Stimulated activated CD4-positive, alpha-beta T cell treated with anti-CD3 and anti-CD28 coated beads, Interleukin-2, amount 100 ng/mL, for 4 hours (primary cell): ENCODE data around the gene EPG5.

Experiments
- DNase-seq: peaks from one replicate; pipeline ENCODE4 v3.0.0-alpha.2; 2020; ENCODE audit warnings: low read depth

Gene EPG5

DNA sequence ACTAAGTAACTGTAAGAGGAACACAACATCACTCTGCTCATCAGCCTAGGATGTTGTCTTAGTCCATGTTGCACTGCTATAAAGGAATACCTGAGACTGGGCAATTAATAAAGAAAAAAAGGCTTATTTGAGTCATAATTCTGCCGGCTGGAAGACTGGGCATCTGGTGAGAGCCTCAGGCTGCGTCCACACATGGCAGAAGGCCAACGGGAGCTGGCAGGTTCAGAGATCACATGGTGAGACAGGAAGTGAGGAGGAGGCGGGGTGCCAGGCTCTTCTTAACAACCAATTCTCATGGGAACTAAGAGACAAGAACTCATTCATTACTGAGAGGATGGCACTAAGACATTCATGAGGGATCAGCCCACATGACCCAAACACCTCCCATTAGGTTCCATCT lies 46.8 kb downstream of the EPG5 start:
- no peak for DNase-seq

DNA sequence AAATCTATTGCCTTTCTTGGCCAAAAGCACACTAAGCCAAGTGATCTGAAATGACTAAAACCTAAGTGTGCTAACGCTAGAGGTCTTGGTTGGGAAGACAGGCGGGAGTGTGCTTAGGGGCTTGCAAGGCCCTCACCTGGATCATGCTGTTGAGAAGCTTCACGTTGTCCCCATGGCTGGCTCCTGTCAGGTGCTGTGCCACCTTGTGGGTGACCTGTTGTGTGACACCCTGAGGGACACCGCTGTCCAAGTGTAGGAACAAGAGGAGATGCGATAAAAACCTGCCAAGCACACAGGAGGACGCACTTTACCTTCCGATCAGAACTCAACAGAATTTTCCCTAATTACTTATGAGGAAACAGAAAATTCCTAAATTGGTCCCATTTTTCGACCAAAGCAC lies 50.8 kb downstream of the EPG5 start:
- no peak for DNase-seq

DNA sequence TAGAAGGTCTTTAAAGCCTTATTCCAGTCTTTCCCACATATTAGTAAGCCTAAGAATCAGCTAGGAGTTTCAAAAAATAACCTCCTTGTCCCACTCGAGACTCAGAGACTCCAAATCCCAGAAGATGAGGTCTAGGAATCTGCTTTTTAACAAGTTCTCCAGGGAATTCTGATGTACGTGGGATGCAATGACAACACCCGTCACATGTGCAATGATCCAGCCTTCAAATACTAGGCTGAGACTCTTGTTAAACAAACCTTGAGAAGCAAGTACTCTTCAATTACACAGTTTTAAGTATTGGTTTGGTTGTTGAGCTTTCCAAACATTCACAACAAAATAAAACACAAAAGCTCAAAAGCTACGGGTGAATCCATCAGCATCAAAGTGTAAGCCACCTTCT lies 53.9 kb downstream of the EPG5 start:
- no peak for DNase-seq

DNA sequence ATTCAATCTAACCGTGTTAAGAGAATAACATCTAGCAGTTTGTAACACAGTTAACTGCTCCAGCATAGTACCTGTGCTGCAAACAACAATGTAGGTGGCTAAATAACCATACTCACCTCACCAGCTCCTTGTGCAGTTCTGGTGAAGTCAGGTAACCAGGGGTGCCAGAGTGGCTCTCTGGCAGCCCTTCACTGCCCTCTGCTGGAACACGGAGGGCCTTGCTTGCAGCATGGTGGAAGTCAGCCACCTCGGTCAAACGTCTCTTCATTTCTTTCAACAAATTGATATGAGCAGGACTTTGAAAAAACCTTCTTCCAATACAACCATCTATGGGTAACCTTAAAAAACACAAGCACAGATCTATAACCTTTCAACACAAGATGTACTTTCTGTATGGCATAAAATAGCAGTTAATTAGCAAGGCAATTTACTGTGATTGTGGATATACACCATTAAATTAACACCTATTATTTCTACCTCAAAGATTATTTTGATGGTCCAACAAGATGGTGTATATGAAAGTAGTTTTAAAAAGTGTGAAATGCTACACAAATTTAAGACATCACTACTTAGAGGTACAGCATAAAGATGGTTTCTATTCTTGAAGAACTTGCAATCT lies 56.6 kb downstream of the EPG5 start:
- peak; percentile 45 for DNase-seq

DNA sequence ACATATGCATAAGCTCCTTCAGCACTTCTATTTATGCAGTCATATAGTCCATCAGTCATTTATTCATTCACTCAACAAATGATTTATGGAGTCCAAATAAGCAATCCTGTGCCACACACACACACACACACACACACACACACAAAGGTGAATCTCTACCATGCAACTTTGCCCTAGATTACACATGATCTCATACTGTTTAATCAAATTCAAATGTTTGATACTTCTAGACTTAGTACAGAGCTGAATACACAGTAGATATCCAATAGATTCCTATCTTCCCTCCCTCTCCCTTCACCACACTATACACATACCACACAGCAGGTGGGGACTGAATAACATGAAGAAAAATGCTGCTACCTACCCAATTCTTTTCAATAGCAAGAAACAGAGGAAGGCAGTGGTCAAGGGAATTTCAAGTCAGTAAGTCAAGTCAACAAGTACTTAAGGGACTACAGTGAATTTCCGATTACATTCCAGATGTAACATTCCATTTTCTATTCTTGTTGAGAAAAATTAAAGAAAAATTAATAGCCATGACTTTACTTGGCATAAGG lies 65.4 kb downstream of the EPG5 start:
- no peak for DNase-seq

DNA sequence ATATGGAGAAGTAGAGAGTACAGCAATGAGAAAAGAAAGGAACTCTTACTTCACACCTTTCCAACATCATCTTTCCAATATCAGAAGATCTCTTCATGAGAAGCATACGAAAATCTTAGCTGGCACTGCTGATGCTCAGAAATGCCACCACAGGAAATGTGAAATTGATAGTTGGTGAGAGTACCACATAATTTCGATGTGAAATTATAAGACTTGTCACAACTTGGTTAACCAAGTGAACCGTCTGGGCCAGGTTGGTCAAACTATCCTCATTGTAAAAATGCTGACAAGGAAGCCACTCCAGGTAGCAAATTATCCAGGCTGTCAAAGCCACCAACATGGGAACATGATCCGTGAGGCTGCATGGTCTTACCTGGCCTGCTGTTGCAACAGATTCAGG lies 66.5 kb downstream of the EPG5 start:
- DNase-seq: no peak

DNA sequence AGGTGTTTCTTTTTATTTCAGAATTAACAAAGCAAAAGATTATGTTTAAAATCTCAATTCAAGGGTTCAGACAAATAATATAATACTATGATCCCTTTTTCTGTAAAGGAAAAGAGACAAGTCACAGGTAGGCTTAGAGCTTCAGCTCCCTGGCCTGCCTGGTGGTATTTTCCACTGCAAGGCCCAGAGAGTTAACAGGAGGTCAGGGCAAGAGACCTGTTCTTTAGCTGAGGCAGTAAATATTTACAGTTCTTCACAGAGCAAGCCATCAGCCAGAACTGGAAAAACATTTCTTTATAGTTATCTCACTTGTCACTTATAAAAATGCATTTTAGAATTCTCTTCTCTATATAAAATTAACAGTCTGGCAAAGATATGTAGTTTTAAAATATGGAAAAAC lies 70.1 kb downstream of the EPG5 start:
- DNase-seq: no peak

DNA sequence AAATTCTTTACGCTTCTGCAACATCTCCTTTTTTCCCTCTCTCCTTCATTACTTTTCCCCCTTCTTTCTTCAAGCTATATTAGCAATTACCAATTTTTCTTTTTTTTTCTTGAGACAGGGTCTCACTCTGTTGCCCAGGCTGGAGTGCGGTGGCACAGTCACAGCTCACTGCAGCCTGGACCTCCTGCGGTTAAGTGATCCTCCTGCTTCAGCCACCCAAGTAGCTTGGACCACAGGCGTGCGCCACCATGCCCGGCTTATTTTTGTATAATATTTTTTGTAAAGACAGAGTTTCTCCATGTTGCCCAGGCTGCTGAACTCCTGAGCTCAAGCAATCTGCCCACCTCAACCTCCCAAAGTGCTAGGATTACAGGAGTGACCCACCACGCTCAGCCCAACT lies 70.7 kb downstream of the EPG5 start:
- no peak for DNase-seq

DNA sequence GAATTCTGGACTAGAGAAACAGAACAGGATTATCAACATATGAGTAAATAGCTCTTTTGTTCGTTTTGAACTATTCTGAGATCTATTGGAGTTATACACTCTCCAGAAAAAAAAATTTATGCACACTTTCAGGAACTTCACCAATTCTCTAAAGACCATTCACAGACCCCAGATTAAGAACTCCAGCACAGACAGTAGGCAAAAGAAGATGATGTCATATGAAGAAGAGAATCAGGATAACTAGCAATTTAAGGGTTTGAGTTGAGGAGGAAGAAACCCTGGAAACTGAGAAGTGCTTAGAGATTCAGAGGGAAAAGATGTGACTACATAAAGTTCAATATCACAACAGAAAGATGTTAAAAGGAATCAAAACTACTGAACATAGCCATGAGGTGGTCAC lies 71.8 kb downstream of the EPG5 start:
- no peak for DNase-seq

DNA sequence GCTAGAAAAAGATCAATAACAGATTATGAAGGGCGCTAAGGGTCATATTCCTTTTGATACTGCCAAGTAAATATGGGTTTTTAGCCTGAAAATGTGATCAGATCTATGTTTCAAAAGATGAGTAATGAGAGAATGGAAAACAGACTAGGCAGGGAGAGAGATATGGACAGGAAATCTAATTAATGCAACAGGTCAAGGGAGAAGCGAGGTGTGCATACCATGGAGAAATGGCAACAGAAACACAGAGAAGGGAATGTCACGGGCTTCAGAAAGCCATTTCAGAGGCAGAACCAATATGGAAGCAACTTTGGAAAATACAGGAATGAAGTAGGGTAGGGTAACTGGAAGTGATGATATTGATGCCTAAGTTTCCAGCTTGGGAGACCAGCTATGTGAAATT lies 72.3 kb downstream of the EPG5 start:
- no peak for DNase-seq

DNA sequence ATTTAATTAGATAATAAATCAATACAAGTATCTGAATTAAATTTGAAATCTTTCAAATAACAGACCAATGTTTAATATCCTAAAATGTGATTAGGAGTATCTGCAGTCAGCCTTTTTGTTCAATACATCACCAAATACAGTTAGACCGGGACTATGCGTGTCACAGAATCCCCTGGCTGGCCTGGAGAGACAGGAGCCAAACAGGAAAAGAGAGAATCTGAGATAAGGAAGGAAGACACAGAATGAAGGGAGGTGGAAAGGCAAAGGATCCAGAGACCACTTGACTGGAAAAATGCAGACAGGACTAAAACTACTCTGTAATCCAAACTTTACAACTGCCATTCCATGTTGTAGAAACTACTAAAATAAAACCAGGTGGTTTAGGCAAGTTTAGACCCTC lies 75.3 kb downstream of the EPG5 start:
- DNase-seq: no peak

DNA sequence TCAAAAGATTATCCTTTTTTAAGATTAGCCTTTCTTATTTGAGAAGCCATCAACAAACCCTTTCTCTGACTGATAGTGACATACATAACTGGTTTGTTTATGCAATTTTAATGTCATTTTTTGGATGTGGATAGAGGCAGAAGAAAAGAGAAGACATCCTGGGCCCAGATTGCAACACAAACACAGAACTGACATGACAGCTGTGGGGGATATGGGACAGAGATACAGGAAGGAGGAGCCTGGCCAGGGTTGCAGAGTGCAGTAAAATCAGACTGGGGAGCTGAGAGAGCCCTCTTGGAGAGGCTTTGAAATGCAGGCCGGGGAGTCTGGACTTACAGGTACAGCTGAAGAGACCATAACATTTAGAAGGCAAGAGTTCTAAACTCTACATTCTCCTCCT lies 76.5 kb downstream of the EPG5 start:
- no peak for DNase-seq

DNA sequence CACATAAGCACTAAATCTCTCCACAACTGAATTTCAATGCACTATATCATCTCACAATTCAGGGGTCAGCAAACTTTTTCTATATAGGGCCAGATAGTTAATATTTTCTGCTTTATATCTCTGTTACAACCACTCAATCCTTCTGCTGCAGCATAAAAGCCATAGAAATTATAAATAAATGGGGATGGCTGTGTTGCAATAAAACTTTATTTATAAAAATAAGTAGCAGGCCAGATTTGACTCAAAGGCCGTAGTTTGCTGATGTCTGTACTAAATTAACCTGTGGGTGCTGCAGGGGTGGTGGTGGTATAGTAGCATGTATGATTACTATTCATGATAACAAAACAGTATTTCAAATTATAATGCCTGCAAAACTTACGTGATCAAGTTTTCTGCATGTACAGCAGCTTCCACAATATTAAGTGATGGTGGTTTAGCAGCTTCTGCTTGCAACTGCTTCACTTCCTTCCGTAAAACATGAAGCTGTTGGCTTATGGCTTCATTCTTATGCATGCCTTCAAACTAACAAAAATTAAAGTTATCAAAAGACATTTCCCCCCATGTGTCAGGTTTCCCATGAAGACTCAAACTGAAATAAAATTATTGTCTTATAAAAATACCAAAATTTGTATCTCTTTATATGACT lies 77.6 kb downstream of the EPG5 start:
- no peak for DNase-seq

DNA sequence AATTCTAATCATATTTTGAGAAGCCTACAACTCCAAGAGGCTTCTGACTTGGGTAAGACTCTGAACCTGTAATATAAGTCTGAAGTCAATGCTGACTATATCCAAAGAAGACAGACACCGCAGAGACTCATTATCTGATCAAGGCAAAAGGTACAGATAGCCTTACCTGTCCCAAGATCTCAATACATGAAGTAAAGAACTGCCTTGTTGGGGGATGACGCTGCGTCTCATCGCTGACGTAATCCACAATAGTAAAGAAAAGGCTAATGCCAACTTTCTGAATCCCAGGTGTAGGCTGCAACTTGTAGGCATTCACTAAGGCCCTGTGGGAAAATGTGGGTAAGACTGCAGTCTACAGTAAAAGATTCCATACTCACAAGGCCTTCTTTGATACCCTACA lies 79.5 kb downstream of the EPG5 start:
- DNase-seq: no peak

DNA sequence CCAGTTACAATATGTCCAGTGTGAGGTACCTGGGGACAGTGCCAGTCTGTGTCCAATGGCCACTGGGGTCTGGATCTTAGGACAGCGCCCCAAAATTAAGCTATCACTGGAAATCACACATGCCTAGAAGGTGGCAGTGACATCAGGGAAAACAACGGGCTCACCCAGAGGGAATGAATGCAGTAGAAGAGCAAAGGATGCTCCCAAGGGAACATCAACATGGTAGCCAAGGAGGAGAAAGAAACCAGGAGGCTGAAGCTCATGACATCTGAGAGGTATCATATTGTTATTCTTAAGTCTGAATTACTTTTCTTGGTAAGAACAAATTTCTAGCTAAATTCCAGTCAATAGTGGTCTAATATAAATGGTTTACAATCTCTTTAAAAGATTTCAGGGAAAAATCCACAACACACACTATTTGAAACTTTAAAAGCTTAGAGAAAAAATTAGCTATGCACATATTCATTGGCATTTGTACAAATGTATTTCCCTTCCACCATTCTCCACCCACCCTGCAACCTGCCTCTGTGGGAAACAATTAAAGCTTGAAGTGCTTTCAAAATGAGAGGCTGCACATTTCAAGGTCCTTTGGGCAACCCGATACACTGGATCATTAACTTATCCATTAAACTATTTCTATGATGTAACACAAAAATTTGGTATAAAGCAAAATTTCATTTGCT lies 86.1 kb downstream of the EPG5 start:
- no peak for DNase-seq

DNA sequence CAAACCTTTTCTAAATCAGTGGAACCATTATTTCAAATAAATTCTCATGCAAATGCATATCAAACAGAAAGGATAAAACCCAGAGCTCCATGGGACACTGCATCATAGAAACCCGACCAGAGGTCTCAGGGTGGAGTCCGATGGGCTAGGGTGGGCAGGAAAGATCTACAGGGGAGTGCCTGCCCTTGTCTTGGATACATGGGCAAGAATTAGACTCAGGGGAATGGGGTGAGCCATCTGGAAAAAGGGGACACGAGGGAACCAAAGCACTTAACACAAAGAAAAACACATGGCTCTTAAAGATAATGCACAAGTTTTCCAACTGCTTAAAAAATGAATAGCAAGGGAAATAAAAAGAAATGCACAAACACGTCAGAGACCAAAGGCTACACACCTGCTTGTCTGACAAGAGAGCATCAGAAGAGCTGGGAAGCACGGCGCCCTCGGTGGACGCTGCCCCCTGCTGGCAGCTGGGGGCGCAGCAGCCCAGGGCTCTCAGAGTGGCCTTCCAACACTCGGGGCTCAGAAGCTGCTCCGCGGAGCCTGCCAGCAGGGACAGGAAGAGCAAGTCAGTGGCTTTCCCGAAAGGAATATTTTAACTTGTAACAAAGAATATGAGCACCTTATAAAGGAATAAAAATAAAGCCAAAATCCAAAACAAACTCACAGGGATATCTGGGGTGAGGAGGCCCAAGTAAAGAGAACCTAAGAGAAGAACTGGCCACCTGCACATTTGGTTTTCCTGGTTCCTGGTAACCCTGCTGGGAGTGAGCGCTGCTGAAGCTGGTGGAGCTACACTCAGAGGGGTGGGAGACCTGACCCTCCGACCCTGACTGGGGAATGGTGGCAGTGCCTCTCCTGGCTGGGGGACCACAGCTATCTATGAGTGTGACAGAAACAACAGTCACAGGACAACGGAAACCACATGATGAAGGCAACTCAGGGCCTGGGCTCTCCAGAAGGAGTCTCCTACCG lies 87.2 kb downstream of the EPG5 start:
- peak; percentile 54 for DNase-seq

DNA sequence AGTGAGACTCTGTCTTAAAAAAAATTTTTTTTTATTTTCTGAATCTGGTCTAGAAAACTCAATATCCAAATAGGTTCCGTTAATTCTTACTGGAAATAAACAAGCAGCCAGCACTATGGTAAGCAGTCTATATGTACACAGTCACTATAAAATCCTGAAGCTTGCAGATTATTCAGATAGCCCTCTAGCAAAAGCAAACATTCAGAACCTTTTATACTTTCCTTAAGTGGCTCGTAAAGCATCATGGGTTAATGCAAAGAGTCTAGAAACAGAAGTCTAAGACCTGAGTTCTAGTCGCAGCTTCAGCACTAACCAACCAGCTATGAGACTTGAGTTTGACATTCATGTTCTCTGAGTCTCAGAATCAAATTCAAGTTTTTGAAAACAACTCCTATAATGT lies 89.7 kb downstream of the EPG5 start:
- DNase-seq: no peak

DNA sequence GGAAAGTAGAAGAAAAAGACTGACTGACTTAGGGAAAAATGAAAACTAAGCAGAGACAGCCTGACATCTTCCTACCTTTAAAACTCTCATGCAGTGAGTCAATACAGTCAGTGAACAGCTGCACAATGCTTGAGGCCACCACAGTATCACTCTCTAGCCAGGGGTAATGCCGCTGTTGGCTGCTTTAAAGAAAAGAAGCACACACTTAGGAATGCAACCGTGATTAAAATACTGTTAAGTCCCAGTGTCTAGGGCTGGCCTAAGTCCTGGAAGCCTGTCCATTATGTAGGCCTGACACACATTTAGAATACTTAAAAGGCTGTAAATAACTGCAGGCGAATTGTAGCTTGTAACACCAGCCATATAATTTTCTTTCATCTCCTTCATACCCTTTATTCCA lies 91.0 kb downstream of the EPG5 start:
- DNase-seq: no peak

DNA sequence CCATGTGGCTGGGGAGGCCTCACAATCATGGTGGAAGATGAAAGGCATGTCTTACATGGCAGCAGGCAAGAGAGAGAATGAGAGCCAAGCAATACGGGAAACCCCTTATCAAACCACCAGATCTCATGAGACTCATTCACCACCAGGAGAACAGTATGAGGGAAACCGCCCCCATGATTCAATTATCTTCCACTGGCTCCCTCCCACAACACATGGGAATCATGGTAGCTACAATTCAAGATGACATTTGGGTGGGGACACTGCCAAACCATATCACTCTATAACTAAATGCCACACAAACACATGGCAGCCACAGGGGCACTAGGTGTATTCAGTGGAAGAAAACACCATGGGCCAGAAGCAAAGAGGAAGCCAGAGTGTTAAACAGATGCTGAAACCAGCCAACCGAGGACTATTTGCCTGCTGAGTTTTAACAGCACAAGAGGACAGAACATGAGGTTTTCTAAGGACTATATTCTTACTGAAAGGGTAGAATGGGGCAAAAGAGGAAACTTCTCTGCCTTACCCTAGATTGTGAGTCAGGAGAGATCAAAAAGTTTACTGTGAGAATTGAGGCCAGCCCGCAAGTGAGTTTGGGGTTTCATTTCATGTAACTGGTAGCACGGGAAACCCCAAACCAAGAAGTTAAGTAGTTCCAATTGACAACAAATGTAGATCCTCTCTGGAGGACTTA lies 92.5 kb downstream of the EPG5 start:
- DNase-seq: peak; percentile 39

DNA sequence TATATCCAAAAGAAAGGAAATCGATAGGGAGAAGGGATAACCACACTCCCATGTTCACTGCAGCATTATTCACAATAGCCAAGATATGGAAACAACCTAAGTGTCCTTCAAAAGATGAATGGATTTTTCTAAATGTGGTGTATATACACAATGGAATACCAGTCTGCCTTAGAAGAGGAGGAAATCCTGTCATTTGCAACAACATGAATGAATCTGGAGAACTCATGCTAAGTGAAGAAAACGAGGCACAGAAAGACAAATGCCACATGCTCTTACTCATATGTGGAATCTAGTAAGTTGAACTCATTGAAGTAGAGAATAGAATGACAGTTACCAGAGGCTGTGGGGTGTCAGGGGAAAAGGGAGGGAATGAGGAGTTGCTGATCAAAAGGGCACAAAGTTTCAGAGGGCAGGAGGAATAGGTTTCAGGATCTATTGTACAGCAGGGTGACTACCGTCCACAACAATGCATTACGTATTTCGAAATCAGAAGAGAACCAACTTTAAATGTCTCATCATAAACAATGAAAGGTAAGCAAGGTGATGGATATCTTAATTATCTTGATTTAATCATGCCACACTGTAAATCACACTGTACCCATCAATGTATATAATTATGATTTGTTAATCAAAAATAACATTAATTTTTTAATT lies 95.6 kb downstream of the EPG5 start:
- no peak for DNase-seq

DNA sequence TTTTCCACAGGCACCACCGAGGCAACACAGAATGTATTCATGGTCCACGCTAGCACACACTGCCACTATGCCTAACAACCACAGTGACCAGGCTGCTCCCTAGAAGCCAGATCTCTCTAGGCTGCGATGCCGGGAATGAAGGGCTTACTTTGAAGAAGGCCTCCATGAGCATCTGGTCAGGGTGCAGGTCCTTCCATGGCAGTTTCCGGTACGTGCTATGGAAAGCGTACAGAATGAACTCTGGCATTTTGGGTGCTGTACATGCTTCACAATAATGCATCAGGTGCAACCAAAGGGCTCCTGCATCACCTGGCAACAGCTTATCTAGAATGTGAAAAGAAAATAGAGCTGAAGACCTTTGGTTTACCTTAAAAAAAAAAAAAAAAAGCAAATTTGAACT lies 96.7 kb downstream of the EPG5 start:
- DNase-seq: no peak
